IPS-NIHi7 (cell line): ENCODE data around the gene SNX1.

Experiments
- DNase-seq: peaks from one replicate; pipeline ENCODE4 v3.0.0; 2012; ENCODE audit warnings: mixed read lengths; ENCODE audit errors: extremely low spot score

SNX1 gene

GRCh38 chr15:64162869-64163658, 67.3 kb downstream of the SNX1 start, which contains the start of gene PPIB:
Gene PPIB, minus strand, starts transcription at chr15:64163022. Its CDS starts 36 bp downstream, at chr15:64162986.
- DNase-seq, result peak; percentile 97

- DNase-seq, result no peak
Observed at GRCh38 chr15:64163659-64164362, 68.0 kb downstream of the SNX1 start.

GRCh38 chr15:64164436-64164835, 68.7 kb downstream of the SNX1 start:
- no peak for DNase-seq

- DNase-seq, result no peak
Observed at GRCh38 chr15:64166102-64166890, 70.5 kb downstream of the SNX1 start.

GRCh38 chr15:64180235-64180824, 84.5 kb downstream of the SNX1 start:
- no peak for DNase-seq

- no peak for DNase-seq
Observed at GRCh38 chr15:64182859-64183370, 87.1 kb downstream of the SNX1 start.

GRCh38 chr15:64185146-64185911, 89.5 kb downstream of the SNX1 start:
- DNase-seq, result no peak

GRCh38 chr15:64187396-64188191, 91.8 kb downstream of the SNX1 start:
- DNase-seq, result no peak
